RPMI8226 (cell line): Measurements from ENCODE around the gene ATG9B.

Experiments
- DNase-seq: peaks from one replicate; pipeline ENCODE4 v3.0.0-alpha.2; 2015

Gene ATG9B

GRCh38 chr7:150977382-150978125 lies 46.7 kb downstream of the ATG9B start:
- DNase-seq: peak; percentile 25

- no peak for DNase-seq
Measured at GRCh38 chr7:150976529-150977381, 47.5 kb downstream of the ATG9B start.

DNA sequence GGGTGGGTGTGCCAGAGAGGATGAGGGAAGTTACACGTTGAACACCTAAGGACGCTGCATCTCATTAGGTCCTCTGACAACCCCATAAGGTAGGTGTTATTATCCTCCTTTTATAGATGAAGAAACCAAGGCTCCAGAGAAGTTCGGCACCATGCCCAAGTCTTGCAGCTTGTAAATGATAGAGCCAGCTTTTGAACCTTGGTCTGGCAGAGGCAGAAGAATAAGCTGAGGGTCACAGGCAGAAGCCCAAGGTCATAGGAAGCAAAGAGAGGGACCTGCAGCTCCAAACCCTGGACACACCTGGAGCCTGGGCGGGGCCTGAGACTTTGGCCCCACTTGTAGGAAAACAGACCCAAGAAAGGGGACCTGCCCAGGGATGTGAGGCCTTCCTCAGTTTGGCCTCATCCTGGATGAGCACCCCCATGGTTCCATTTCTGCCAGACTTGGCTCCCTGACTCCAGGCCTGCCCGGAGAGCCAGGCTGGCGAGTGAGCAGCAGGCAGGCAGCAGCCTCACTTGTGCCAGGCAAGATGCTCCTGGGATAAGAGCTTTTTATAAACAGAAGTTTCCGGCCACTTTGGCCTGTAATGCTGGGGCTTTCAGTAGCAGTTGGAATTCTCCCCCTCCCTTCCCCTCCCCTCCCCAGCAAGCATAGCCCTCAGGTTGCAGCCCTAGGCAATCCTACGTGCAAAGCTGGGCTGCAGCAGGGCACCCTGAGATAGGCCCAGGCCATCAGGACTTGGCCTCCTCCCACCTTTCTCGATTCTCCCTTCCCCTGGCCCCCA lies 48.6 kb downstream of the ATG9B start:
- DNase-seq: peak; percentile 45

- peak; percentile 93 for DNase-seq
Measured at GRCh38 chr7:150974468-150975391, 49.6 kb downstream of the ATG9B start.

DNA sequence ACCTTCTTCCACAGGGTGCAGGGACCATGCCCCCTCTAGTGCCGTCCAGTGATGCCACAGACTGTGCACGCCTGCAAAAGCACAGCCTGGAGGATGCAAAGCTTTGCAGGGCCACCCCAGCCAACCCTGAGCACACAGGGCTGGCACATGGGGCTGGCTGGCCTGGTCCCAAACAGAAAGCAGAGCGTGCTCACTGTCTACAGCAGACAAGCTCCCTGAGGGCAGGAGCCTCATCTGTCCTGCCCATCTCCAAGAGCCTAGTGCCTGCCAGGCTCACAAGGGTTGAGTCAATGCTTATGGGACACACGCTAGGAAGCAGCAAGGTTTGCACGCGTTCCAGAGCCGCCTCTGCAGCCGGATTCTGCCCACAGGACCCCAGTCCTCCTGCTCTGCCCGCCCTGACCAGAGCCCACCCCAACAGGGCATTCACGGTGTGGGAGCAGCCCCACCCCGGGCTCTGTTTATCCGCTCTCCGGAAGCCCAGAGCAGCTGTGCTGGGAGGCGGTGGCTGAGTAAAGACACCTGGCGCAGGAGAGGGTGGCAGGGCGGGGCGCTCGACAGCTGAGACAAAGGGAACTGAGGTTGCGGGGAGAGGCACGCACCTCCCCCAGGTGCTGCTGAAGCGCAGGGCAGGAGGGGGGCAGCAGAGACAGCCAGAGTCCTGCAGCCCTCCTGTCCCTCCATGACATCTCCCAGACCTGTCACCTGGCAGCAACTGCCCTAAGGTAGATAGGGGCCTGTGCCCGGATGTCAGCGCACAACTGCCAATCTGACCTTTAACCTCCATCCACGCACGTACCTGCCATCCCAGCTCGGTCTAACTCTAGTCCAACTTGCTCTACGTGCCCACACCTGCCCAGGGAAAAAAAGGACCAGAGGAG lies 50.5 kb downstream of the ATG9B start:
- peak; percentile 89 for DNase-seq

GRCh38 chr7:150972741-150973140 lies 51.6 kb downstream of the ATG9B start:
- DNase-seq: no peak

DNA sequence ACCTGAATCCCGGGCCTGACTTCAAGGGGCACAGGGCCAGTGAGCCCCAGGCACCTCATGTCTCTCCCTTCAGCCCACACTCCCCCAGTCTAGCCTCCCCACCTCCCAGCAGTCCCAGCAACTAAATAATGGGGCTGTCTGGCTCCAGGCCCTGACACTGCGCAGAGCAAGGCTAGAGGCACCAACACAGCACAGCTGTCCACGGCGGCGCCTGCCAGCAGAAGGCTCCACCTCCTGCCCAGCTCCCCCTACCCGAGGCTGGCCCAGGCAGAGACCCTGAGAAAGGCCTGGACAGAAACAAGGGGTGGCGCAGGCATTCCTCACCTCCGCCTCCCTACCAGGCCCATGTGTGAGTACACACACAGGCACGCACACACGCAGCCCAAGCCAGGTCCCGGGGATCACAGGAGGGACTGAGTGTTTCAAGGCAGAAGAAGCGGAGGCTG lies 52.2 kb downstream of the ATG9B start:
- DNase-seq: no peak

DNA sequence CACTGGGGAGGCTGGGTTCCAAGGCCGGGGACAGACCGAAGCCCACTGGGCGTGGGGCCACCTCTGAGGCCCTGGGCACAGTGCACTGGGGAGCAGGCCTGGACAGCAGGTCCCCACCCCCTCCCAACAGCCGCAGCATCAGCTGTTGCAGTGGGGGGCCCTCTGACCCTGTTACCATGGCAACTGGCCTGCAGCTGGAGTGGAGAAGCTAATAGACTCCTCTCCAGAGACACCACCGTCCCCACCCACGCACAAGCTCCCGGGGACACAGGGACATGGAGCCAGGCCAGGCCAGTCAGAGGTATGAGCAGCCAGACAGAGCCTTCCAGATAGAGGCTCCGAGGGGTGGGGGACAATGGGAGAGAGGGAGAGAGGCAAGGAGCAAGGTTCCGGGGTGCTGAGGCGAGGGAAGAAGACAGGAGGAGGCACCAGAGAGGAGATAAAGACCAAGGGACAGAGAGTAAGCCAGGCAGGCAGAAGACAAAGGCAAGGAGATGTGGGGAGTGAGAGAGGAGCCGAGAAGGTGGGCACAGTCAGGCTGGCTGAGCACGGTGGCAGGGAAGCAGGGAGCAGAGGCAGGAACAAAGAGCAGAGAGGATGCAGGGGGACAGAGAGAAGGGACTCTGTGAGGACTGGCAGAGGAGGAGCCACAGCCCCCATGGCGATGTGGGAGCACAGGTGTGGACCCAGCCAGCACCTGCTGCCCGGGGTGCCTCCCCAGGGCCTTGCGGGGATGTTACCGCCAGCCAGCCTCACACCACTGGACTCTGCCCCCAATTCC lies 52.9 kb downstream of the ATG9B start:
- peak; percentile 30 for DNase-seq

DNA sequence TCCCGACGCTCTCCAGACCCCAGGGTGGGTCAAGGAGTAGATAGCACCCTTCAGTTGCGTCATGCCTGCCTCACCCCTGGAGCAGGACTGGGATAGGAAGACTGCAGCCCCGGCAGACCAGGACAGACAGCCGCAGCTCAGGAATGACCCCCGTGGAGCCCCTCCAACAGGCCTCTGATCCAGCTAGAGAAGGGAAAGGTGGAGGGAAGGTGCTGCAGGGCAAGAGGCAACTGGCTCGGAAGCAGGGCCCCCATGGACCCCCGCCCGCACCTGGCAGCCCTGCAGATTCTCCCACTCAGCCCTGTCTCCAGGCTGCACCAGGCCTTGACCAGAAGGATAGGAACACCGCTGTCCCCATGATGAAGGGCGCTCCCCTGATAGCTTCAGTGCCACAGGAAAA lies 53.9 kb downstream of the ATG9B start:
- DNase-seq: no peak

GRCh38 chr7:150969475-150969874 lies 54.8 kb downstream of the ATG9B start:
- no peak for DNase-seq

DNA sequence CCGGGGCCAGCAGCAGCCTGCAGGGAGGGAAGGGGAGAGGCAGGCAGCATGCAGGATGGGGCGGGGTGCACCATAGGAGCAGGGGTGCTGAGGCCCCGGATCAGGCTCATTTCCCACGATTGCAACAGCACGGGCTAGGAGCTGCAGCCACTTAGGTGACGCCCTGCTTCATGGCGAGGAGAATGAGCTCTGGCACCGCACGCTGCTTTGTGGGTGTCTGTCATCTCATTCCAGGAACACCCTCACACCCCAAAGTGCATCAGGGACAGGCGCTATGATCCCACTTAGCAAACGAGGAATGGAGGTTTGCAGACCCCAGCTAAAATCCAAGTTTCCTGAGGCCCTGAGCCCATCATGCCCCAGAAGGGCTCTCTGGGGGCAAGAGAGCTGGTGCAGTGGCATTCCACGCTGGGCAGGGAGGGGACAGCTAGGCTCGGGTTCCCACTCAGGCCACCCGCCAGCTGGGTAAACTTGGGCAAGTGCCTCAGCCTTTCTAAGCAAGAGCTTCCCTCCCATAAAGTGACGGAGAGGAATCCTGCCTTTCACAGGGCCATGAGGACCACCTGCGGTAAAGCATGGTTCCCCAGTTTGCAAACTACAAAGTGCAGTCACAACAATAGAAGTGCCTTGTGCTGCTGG lies 55.4 kb downstream of the ATG9B start:
- DNase-seq: no peak

- no peak for DNase-seq
Measured at GRCh38 chr7:150968056-150968733, 56.1 kb downstream of the ATG9B start.

DNA sequence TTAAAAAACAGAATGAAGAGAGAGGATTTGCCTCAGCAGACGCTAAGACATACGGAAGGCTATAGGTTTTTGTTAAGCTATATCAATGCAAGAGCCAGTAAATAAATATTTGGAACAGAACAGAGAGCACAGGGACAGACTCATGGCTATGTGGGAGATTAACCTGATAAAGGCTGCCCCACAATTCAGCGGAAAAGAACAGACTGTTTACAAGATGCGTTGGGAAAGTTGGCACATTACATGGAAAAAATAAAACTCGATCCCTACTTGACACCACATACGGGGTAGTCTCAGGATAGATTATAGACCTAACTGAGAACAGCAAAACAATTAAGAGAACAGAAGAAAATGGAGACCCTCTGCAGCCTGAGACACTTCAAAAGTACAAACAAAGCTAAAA lies 56.9 kb downstream of the ATG9B start:
- DNase-seq: no peak

- DNase-seq: peak; percentile 41
Measured at GRCh38 chr7:150966002-150966401, 58.3 kb downstream of the ATG9B start.

DNA sequence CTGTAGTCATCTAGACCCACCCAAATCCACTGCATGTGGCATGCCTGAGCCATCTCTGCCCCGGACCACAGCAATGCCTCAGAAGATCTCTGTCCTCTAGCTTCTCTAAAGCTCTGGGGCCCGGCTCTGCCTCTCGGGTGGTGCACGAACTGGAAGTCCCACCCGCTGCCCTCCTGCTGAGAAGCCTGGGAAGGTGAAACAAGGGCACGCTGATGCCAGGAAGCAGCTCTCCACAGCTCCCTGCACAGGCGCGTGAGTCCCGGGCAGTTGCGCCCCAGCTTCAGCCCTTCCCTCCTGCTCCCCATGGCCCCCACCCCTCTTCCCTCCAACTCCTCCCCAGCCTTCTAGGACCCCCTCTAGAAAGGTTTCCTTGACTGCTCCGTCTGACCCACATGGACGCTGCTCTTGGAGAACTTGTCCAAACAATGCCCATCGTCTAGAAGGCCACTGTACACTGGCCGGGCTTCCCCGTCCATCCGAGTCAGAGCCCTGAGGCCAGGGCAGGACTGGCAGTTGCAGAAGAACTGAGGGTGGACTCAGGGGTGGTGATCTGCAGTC lies 58.9 kb downstream of the ATG9B start:
- DNase-seq: no peak
